Esophagus mucosa (tissue), 1 donor: ENCODE data around the gene MT3. TPM values are rescaled to one million over a fixed set of nuclear protein-coding genes. Genes with fewer than 3 reads are reported as not detected.

Source experiments
- ATAC-seq: fragments of 200-7000 bp; cut with Tn5 transposase; one replicate; pipeline ENCODE4 v1.9.1; 2020
- total RNA-seq: library from RNA; stranded (reverse); gene quantifications from one replicate; pipeline ENCODE4 v1.2.4, GENCODE V29; 2023
- donor health status: DM: yes; HTN: yes; CAD: no.

The MT3 gene
- not detected for total RNA-seq

DNA sequence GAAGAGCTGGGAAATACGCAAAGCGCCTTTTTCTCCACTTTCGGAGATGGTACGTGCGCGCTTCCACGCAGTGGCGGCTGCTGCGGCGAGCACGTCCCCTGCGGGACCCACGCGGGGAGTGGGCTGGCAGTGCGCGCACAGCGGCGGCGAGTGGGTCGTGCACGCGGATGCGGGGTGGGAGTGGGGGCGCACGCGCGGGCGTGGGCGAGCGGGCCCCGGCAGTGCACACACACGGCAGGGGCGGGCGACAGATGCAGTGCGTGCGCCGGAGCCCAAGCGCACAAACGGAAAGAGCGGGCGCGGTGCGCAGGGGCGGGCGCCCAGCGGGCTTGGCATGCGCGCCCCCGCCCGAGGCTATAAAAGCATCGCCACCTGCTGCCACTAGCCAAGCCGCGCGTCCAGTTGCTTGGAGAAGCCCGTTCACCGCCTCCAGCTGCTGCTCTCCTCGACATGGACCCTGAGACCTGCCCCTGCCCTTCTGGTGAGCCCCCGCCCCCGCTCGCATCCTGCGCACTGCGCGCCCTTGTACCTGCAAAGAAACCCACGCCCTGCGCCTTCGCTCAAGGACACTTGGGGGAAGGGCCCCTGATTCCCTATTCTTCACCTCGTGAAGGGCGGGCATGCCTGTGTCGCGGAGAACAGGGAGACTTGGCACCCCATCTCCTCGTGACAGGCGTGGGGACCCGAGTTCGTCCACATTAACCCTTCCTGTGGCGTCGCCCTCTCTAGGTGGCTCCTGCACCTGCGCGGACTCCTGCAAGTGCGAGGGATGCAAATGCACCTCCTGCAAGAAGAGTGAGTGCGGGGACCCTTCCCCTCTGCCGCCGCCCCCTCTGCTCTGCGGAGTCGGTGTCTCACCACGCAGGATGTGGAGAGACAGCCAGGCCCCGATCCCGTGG, at the start of gene MT3:
MT3 (plus strand) TSS at position 388 of the 899 bp plus-strand sequence; CDS start at position 451, 63 bp downstream.
- peak; percentile 27 for ATAC-seq

GRCh38 chr16:56539656-56540055, 49.7 kb upstream of the MT3 start:
- ATAC-seq: no peak

GRCh38 chr16:56542039-56542438, 47.3 kb upstream of the MT3 start:
- ATAC-seq: no peak

- peak; percentile 95 for ATAC-seq
Observed at GRCh38 chr16:56547120-56547948, 42.0 kb upstream of the MT3 start.

DNA sequence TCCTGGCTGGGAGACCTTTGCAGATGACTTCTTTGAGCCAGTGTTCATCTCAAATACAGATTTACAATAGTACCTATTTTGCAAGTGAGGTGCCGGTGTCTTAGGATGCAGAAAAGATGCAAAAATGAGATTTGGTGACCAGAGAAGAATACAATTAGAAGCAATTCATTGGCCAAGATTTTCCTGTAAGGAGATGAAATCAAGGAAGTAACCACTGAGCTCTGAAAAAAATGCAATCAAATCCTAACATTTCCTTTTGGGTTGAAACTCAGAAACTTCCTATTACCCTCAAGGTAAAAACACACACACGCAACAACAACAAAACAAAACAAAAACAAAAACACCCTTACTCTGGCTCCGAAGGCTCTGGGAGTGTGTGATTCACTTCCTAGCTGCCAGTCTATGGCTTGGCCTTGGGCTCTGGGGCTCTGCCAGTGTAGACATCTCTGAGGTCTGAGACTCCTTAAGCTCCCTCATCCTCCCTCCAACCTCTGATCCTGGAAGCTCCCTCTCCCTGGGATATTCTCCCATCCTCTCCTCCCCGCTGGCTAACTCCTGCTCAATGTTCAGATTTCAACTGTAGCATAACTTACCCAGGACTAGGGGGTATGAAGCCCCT, 41.3 kb upstream of the MT3 start:
- ATAC-seq: peak; percentile 40

- no peak for ATAC-seq
Observed at GRCh38 chr16:56549161-56549560, 40.2 kb upstream of the MT3 start.

DNA sequence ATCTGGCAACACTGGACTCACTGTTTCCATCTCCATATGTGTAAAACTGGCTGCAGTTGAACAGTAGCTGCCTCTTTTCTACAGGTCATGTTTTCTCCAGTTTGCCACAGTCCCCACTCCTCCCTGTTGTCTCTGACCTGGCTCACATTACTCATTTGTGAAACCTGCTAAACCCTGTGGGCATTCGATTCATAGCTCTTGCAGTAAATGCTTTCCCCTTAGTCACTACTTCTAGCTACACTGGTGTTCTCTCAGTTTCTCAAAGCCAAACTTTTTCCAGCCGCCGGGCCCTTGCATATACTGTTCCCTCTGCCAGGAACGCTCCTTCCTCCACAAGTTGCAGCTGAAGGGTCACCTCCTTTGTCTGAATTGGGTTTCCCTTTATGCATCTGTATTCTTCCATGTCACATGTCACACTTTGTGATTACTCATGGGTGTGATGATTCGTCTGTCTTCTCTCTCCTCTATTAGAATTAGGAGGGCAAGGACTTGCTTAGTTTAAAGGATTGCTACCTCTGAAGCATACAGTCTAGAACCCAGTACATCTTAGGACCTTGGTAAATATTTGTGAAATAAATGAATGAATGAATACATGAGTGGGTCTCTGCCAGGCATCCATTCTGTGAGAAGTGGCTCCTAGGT, 39.5 kb upstream of the MT3 start:
- ATAC-seq: peak; percentile 47

- ATAC-seq: peak; percentile 17
Observed at GRCh38 chr16:56551796-56552738, 37.3 kb upstream of the MT3 start.

DNA sequence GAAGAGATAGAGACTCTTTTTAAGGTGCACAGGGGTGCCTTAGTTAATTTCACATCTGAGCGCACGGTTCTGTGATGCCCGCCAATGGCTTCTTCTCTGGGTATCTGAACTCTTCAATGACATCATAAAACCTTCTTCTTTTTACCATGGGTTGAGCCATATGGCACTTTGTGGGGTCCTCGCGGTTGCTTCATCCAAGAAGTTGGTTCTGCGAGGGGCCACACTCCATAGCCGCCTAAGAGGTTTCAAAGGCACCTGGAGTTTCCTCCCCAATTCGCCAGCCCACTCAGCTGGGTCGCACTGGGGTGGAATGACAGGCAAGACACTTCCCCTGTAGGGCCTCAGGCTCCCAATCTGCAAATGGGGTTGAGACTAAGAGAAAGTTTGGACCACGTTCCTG, 34.9 kb upstream of the MT3 start:
- ATAC-seq: no peak

- peak; percentile 73 for ATAC-seq
Observed at GRCh38 chr16:56558024-56558747, 31.1 kb upstream of the MT3 start.

GRCh38 chr16:56559109-56559508, 30.2 kb upstream of the MT3 start:
- no peak for ATAC-seq

- no peak for ATAC-seq
Observed at GRCh38 chr16:56560447-56560846, 28.9 kb upstream of the MT3 start.

- no peak for ATAC-seq
Observed at GRCh38 chr16:56561126-56561525, 28.2 kb upstream of the MT3 start.

DNA sequence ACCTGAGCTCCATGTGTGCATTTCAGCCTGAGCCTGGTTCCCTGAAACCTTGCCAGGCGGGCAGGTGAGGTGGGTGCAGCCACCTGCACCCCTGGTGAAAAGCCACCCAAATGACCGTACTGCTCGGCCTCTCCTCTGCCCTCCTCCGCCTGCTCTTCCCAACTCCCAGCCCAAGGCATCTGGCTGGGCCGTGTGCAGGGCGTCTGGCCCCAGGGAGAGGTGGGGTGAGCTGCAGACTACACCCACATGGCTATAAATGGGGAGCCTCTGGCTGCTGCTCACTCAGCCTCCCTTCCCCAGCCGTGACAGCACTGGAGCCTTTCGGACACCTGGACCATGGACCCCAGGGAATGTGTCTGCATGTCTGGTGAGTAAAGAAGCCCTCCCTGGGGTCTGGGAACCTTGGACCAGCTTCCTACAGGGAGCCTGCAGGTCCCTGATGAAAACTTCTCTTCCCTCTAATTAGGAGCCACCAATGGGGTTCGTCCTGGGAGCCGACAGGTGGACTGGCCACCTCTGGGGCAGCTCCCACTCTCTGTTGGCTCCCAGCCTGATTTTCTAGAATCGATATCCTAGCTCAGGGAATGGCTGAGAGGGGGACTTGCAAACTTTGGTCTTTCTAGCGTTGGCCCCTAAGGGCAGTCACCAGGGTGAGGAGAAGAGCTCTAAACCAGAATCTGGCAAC, 24.4 kb upstream of the MT3 start, which contains the start of gene MT4:
MT4 (plus strand) TSS at position 281 of the 685 bp plus-strand sequence; CDS start at position 337, 56 bp downstream.
- ATAC-seq: peak; percentile 42

DNA sequence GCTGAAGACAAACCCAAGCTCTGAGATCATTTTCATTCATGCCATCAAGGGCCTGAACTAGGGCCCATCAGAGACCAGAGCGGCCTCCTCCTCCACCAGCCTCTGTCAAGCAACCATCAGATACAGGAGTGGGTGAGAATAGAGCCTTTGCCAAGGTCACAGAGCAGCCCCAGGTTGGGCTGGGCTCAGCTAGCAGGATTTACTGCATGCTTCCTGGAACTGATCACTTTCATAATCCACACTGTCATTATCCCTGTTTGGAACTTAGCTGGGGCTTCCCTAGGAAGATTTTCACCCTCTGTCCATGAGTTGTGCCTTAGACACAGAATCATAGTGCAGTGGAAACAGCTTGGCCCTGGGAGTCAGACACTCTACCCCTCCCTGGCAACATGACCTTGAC, 19.4 kb upstream of the MT3 start:
- peak; percentile 46 for ATAC-seq

- no peak for ATAC-seq
Observed at GRCh38 chr16:56571525-56571924, 17.8 kb upstream of the MT3 start.

- ATAC-seq: no peak
Observed at GRCh38 chr16:56574625-56575024, 14.7 kb upstream of the MT3 start.

- ATAC-seq: peak; percentile 100
Observed at GRCh38 chr16:56576585-56577299, 12.6 kb upstream of the MT3 start.

GRCh38 chr16:56577300-56577625, 12.1 kb upstream of the MT3 start:
- no peak for ATAC-seq
